Measurements from ENCODE around the gene OR4C12. TPM values are rescaled to one million over a fixed set of nuclear protein-coding genes. Genes with fewer than 3 reads are reported as not detected.
"Not testable (repeated sequence)": the region's sequence is repeated elsewhere in the genome, so short reads cannot be mapped to it uniquely, and the experiment has no call there.

OR4C12 gene
- total and polyA plus RNA-seq, 2 experiments from 2014 or later = not detected

- no peak for TF ChIP-seq ZNF462 (CRISPR knock-in tag; IDR thresholded peaks at IDR 0.05)
These were observed 47.9 kb upstream of the OR4C12 start (continued) for GRCh38 chr11:50030193-50030592.

GRCh38 chr11:49995565-49995964 is 13.2 kb upstream of the OR4C12 start:
- no peaks in the 10 kb centered on the region for H3K27me3 Mint-ChIP-seq (ENCODE audit: insufficient read depth, low read depth, poor library complexity)
- ATAC-seq (no peak), DNase-seq (ENCODE audit: low spot score) (peak; percentile 86)
- H3K9me2 ChIP-seq (ENCODE audit: insufficient read depth) = no peaks in the 10 kb centered on the region
- 0 out of 2 replicates have a peak, but pooled peaks cover 5% of the 10 kb centered on the region for H3K36me3 ChIP-seq (ENCODE audit: insufficient read depth)
- H3K4me3 ChIP-seq = no peak overlapping the region
- TF ChIP-seq, protein P1, sequence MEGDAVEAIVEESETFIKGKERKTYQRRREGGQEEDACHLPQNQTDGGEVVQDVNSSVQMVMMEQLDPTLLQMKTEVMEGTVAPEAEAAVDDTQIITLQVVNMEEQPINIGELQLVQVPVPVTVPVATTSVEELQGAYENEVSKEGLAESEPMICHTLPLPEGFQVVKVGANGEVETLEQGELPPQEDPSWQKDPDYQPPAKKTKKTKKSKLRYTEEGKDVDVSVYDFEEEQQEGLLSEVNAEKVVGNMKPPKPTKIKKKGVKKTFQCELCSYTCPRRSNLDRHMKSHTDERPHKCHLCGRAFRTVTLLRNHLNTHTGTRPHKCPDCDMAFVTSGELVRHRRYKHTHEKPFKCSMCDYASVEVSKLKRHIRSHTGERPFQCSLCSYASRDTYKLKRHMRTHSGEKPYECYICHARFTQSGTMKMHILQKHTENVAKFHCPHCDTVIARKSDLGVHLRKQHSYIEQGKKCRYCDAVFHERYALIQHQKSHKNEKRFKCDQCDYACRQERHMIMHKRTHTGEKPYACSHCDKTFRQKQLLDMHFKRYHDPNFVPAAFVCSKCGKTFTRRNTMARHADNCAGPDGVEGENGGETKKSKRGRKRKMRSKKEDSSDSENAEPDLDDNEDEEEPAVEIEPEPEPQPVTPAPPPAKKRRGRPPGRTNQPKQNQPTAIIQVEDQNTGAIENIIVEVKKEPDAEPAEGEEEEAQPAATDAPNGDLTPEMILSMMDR (conservative IDR thresholded peaks at IDR 0.05; ENCODE audit: low read depth in 2 of 2) = peak; percentile 67 to 72
- TF ChIP-seq JUNB (IDR thresholded peaks at IDR 0.05; ENCODE audit: unreplicated experiment) = no peak
- H3K79me2 ChIP-seq (replicated peaks; ENCODE audit: insufficient read depth) = no peaks in the 10 kb centered on the region
- no peaks in the 10 kb centered on the region for H4K20me1 ChIP-seq (replicated peaks; ENCODE audit: insufficient read depth)
- H3K27me3 ChIP-seq (ENCODE audit: insufficient read depth) = no peaks in the 10 kb centered on the region
- no peak overlapping the region for H3K4me2 ChIP-seq
- H3K4me1 ChIP-seq (ENCODE audit: insufficient read depth) = no peaks in the 10 kb centered on the region
- no peaks in the 10 kb centered on the region for H3K4me1 Mint-ChIP-seq
- H3F3A ChIP-seq (replicated peaks; ENCODE audit: low read depth) = no peaks in the 10 kb centered on the region
- H3K27ac Mint-ChIP-seq = no peak overlapping the region
- H3K9me3 Mint-ChIP-seq = peaks cover 96% of the 10 kb centered on the region
- peaks cover 16% of the 10 kb centered on the region for H3K36me3 Mint-ChIP-seq (ENCODE audit: low read depth)
- H3K4me3 Mint-ChIP-seq = no peak overlapping the region
- no peak overlapping the region for H2AFZ ChIP-seq
- no peak overlapping the region for H3K27ac ChIP-seq (ENCODE audit: low read depth)

- not testable (repeated sequence) for H3K27me3 ChIP-seq (ENCODE audit: insufficient read depth); H3K27ac ChIP-seq (ENCODE audit: low read depth); ATAC-seq; H3K36me3 ChIP-seq (ENCODE audit: insufficient read depth); H3K27ac Mint-ChIP-seq; H3K9me2 ChIP-seq (ENCODE audit: insufficient read depth); H3K4me3 Mint-ChIP-seq; H3K4me3 ChIP-seq; DNase-seq (ENCODE audit: low spot score); H3K4me1 Mint-ChIP-seq; H3K27me3 Mint-ChIP-seq (ENCODE audit: insufficient read depth, low read depth, poor library complexity); H3K79me2 ChIP-seq (replicated peaks; ENCODE audit: insufficient read depth); H3K4me1 ChIP-seq (ENCODE audit: insufficient read depth); H3F3A ChIP-seq (replicated peaks; ENCODE audit: low read depth); H3K4me2 ChIP-seq; H4K20me1 ChIP-seq (replicated peaks; ENCODE audit: insufficient read depth); H2AFZ ChIP-seq
- Mint-ChIP-seq H3K36me3 (ENCODE audit: low read depth) (peaks cover 15% of the 10 kb centered on the region), H3K9me3 (peaks cover 86% of the 10 kb centered on the region)
These were observed 8.9 kb downstream of the OR4C12 start for GRCh38 chr11:49973439-49973838.

Measured in GM23338 (cell line).